NCI-H1694 (cell line): ENCODE results near the gene GSTM4.
"Not testable (repeated sequence)": the region's sequence is repeated elsewhere in the genome, so short reads cannot be mapped to it uniquely, and the experiment has no call there.

Experiments used
- DNase-seq: peaks from one replicate; lab custom pipeline; 2025; lab: John Stamatoyannopoulos, UW

GSTM4 gene

DNA sequence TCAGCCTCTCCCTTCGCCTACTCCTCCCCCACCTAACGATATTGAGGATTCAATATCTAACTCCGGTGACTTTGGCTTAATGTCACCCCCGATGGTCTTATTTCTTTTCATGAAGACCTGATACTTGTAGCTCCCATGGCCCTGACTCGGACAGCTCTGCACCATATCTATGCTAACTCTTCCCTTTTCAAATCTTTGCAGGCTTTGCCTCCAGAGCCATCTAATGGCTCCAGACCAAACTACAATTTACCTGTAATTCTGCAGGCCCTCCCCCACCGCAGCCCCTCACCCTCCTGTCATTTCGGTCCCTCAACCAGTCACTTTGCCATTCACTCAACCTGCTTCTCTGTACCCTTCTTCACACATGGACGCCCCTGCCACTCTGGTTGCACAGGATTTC lies 48.3 kb downstream of the GSTM4 start:
- DNase-seq: no peak

DNA sequence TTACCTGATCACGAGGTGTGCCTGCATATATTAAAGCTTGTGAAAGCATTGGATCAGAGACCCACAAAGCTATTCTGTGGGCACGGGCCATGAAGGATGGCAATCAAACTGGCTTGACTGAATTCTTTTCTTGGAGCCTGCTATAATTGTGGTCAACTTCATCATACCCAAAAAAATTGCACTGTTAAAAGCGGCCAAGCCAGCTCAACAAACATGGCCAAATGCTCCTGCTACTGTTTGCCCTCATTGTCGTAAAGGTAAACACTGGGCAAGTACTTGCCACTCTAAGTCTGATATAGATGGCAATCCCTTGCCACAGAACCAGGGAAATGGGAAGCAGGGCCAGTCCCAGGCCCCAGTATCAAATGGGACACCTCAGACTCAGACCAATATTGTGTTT lies 49.5 kb downstream of the GSTM4 start:
- no peak for DNase-seq

DNA sequence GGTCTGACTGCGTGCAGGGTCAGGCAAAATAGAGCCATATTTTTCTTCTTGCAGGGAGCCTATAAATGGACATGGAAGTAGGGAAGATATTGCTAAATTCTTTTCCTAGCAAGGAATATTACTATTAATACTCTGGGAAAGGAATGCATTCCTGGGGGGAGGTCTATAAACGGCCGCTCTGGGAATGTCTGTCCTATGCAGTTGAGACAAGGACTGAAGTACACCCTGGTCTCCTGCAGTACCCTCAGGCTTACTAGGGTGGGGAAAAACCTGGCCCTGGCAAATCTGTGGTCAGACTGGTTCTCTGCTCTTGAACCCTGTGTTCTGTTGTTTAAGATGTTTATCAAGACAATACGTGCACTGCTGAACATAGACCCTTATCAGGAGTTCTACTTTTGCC lies 53.0 kb downstream of the GSTM4 start:
- DNase-seq: not testable (repeated sequence)

DNA sequence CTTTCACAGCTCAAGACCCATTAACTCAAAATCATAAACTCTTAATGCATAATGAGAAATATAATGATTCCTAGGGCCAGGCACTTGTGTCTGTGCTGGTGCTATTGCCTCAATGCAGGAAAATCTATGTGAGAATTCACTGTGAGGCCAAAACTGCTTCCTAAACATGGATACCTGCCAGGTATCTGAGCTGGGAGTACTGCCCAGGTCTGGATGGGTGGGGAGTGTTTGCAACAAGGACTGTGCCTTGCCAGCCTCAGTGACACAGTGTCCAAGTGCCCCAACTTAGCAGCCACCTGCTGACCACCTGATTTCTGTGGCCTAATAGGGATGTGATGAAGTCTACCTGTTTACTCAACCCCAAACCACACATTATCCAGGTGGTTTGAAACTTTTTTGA lies 53.9 kb downstream of the GSTM4 start:
- DNase-seq: not testable (repeated sequence)
